A549 (cell line): ENCODE results near the gene TRIM17. TPM values are rescaled to one million over a fixed set of nuclear protein-coding genes. Genes with fewer than 3 reads are reported as not detected.

Source experiments
- ATAC-seq, 2 experiments: fragments of 200-7000 bp in 1 of 2; fragments of >200 bp in 1 of 2; cut with Nextera tagmentation in 1 of 2; cut with Tn5 transposase in 1 of 2; 3 replicates each; pipeline versions ENCODE4 v1.8.0 to v1.9.1; 2018 to 2020; ENCODE audit warnings: mild to moderate bottlenecking in 1 of 2, moderate library complexity in 1 of 2
- CTCF ChIA-PET: fragments of 300-600 bp; sonication (Branson Sonifier 250); formaldehyde crosslinking; extraction: SDS; loops from one replicate; lab custom pipeline; 2021; ENCODE audit warnings: antibody characterized with exemption, inconsistent platforms; lab: Yijun Ruan, JAX
- POLR2A ChIA-PET: fragments of 350-600 bp; formaldehyde crosslinking; extraction: SDS; loops from one replicate; lab custom pipeline; 2021; ENCODE audit warnings: antibody characterized with exemption, inconsistent platforms; lab: Yijun Ruan, JAX
- DNase-seq, 2 experiments: peaks; one replicate each; pipeline versions ENCODE4 v3.0.0 to v3.0.0-alpha.2; 2011 to 2016; ENCODE audit warnings: low read depth in 1 of 2, low spot score in 1 of 2
- FAIRE-seq: peaks from 2 replicates; lab custom pipeline; 2011; peaks lifted over from hg19 to GRCh38; lab: Jason Lieb, UNC
- H3K27ac ChIP-seq, 2 experiments: fragments of >200 bp; sonication (Bioruptor Twin); formaldehyde crosslinking; 3 replicates each; pipeline ENCODE4 v1.5.1; 2016 to 2017
- H3K4me1 ChIP-seq: fragments of >200 bp; sonication (Bioruptor Twin); formaldehyde crosslinking; 3 replicates; pipeline ENCODE4 v1.6.1; 2016
- H3K4me2 ChIP-seq: fragments of >200 bp; sonication (Bioruptor Twin); formaldehyde crosslinking; 3 replicates; pipeline ENCODE4 v1.6.1; 2016
- H3K4me3 ChIP-seq: fragments of >200 bp; sonication (Bioruptor Twin); formaldehyde crosslinking; 3 replicates; pipeline ENCODE4 v1.5.1; 2016
- H3K9me3 ChIP-seq: fragments of >200 bp; sonication (Bioruptor Twin); formaldehyde crosslinking; 3 replicates; pipeline ENCODE4 v1.6.1; 2016
- BHLHE40 ChIP-seq: IDR thresholded peaks from 2 replicates; pipeline ENCODE4 v1.6.1; 2012; ENCODE audit warnings: low read depth, low read length, inconsistent platforms
- CBX2 ChIP-seq: fragments of 200-600 bp; sonication (generic); IDR thresholded peaks from 2 replicates; pipeline ENCODE4 v1.6.1; 2016; ENCODE audit warnings: low read depth, mild to moderate bottlenecking, borderline replicate concordance
- CBX8 ChIP-seq: fragments of 200-600 bp; sonication (generic); IDR thresholded peaks from 2 replicates; pipeline ENCODE4 v1.6.1; 2016
- CHD2 ChIP-seq: fragments of 150-350 bp; IDR thresholded peaks from 2 replicates; pipeline ENCODE4 v1.6.1; 2014; ENCODE audit warnings: low read length; ENCODE audit not compliant: partially characterized antibody
- EHMT2 ChIP-seq: fragments of 200-600 bp; sonication (generic); IDR thresholded peaks from 2 replicates; pipeline ENCODE4 v1.6.1; 2016; ENCODE audit warnings: antibody characterized with exemption, low read depth, mild to moderate bottlenecking, moderate library complexity
- EP300 ChIP-seq, 2 experiments: fragments of >200 bp; sonication (Bioruptor Twin); formaldehyde crosslinking; IDR thresholded peaks; 2 replicates in 1 of 2; 3 replicates in 1 of 2; pipeline ENCODE4 v1.6.1; 2016 to 2017
- ESRRA ChIP-seq: fragments of 150-350 bp; IDR thresholded peaks from 2 replicates; pipeline ENCODE4 v1.6.1; 2014; ENCODE audit warnings: mild to moderate bottlenecking, low read length, borderline replicate concordance
- GATA3 ChIP-seq: IDR thresholded peaks from 2 replicates; pipeline ENCODE4 v1.6.1; 2012; ENCODE audit warnings: borderline replicate concordance
- HEYL ChIP-seq: fragments of 250-450 bp; sonication (Bioruptor Pico); IDR thresholded peaks from 2 replicates; pipeline ENCODE4 v1.8.0; 2021; ENCODE audit warnings: mild to moderate bottlenecking, moderate library complexity
- HOXB13 ChIP-seq: fragments of 250-450 bp; sonication (Bioruptor Pico); IDR thresholded peaks from 2 replicates; pipeline ENCODE4 v1.5.0; 2020; ENCODE audit warnings: low read depth, mild to moderate bottlenecking, moderate library complexity
- JUN ChIP-seq, 2 experiments: fragments of >200 bp; sonication (Bioruptor Twin); formaldehyde crosslinking; IDR thresholded peaks; 2 replicates in 1 of 2; 3 replicates in 1 of 2; pipeline ENCODE4 v1.6.1; 2016 to 2017
- KDM1A ChIP-seq: fragments of 200-600 bp; sonication (generic); IDR thresholded peaks from 2 replicates; pipeline ENCODE4 v1.6.1; 2016; ENCODE audit warnings: low read depth, mild to moderate bottlenecking
- MAZ ChIP-seq: fragments of 150-350 bp; IDR thresholded peaks from 2 replicates; pipeline ENCODE4 v1.6.1; 2014; ENCODE audit warnings: antibody characterized with exemption, low read depth, low read length, borderline replicate concordance
- NFE2L2 ChIP-seq: fragments of 150-350 bp; conservative IDR thresholded peaks from 2 replicates; pipeline ENCODE4 v1.6.1; 2014; ENCODE audit warnings: low read length
- NPAS2 ChIP-seq: fragments of 250-450 bp; sonication (Bioruptor Pico); IDR thresholded peaks from 2 replicates; pipeline ENCODE4 v1.8.0; 2022; ENCODE audit warnings: mild to moderate bottlenecking, moderate library complexity, borderline replicate concordance
- POLR2A ChIP-seq: IDR thresholded peaks from 2 replicates; pipeline ENCODE4 v1.6.1; 2012; ENCODE audit warnings: mild to moderate bottlenecking, low read length
- RCOR1 ChIP-seq: fragments of 150-350 bp; IDR thresholded peaks from 2 replicates; pipeline ENCODE4 v1.6.1; 2014; ENCODE audit warnings: antibody characterized with exemption, low read length, low read depth
- RFX5 ChIP-seq: fragments of 450-650 bp; IDR thresholded peaks from 2 replicates; pipeline ENCODE4 v1.7.1; 2014; ENCODE audit warnings: antibody characterized with exemption, mild to moderate bottlenecking, moderate library complexity
- RNF2 ChIP-seq: fragments of 200-600 bp; sonication (generic); IDR thresholded peaks from 2 replicates; pipeline ENCODE4 v1.6.1; 2016; ENCODE audit warnings: low read depth, mild to moderate bottlenecking, antibody characterized with exemption, moderate library complexity, borderline replicate concordance
- SREBF2 ChIP-seq: fragments of 450-650 bp; IDR thresholded peaks from 2 replicates; pipeline ENCODE4 v1.6.1; 2014; ENCODE audit warnings: mild to moderate bottlenecking, moderate library complexity
- TP53 ChIP-seq: fragments of 250-450 bp; sonication (Bioruptor Pico); IDR thresholded peaks from 2 replicates; pipeline ENCODE4 v1.5.0; 2021; ENCODE audit warnings: mild to moderate bottlenecking, moderate library complexity
- WGBS: methylation state at CpG from one replicate; pipeline ENCODE4 v1.1.6; 2017; ENCODE audit errors: missing lambda C conversion rate; 5-methylcytosine and 5-hydroxymethylcytosine counted together
- polyA plus RNA-seq, 4 experiments: library from polyadenylated mRNA; depleted of rRNA in 3 of 4; stranded (reverse); fragments of >200 nt; fragmentation: RNase III in 1 of 4; extraction: RNeasy Plus Mini Kit Qiagen cat#74134 plus additional on column Dnase treatment in 1 of 4; gene quantifications; 2 replicates in 3 of 4; 3 replicates in 1 of 4; pipeline ENCODE4 v1.2.3, GENCODE V29; 2011 to 2017
- TF ChIP-seq, protein P1 (sequence below): fragments of 150-350 bp; IDR thresholded peaks from 2 replicates; pipeline ENCODE4 v1.6.1; 2014; ENCODE audit warnings: low read depth, mild to moderate bottlenecking, low read length
- TF ChIP-seq, protein P2 (sequence below): fragments of 450-650 bp; IDR thresholded peaks from 2 replicates; pipeline ENCODE4 v1.6.1; 2014; ENCODE audit warnings: antibody characterized with exemption
- TF ChIP-seq, protein P3 (sequence below): fragments of 250-450 bp; sonication (Bioruptor Pico); IDR thresholded peaks from 2 replicates; pipeline ENCODE4 v1.5.0; 2020; ENCODE audit warnings: low read depth, mild to moderate bottlenecking, moderate library complexity
- TF ChIP-seq, protein P4 (sequence below): fragments of >200 bp; sonication (Bioruptor Twin); formaldehyde crosslinking; IDR thresholded peaks from 3 replicates; pipeline ENCODE4 v1.5.1; 2016

The TRIM17 gene
- polyA plus RNA-seq, 2 of the 4 experiments (the other 2 are of a cell fraction) = not detected

DNA sequence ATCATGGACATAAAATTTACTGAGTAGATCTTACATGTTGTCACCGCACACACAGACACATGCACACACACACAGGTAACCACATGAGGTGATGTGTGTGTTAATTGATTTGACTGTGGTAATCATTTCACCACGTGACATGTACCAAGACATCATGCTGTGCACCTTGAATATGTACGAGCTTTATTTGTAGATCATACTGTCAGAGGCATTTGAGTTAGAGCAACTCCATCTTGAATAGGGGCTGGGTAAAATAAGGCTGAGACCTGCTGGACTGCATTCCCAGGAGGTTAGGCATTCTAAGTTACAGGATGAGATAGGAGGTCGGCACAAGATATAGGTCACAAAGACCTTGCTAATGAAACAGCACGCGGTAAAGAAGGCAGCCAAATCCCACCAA is 31.7 kb upstream of the TRIM17 start:
- no peak for DNase-seq
- H3K4me1 ChIP-seq = peaks cover 19% of the 10 kb centered on the region
- ATAC-seq = no peak
- H3K4me3 ChIP-seq = no peak overlapping the region
- ChIA-PET CTCF (interaction anchor here (1.3 to 2.0 kb wide), 4 partner anchors 10 to 66 kb away, joined by 3 to 9 read pairs (median 4); a partner anchor contains a TSS), POLR2A (no interaction called here)
- no peak overlapping the region for H3K4me2 ChIP-seq
- FAIRE-seq = no peak
- TF ChIP-seq, protein P1, sequence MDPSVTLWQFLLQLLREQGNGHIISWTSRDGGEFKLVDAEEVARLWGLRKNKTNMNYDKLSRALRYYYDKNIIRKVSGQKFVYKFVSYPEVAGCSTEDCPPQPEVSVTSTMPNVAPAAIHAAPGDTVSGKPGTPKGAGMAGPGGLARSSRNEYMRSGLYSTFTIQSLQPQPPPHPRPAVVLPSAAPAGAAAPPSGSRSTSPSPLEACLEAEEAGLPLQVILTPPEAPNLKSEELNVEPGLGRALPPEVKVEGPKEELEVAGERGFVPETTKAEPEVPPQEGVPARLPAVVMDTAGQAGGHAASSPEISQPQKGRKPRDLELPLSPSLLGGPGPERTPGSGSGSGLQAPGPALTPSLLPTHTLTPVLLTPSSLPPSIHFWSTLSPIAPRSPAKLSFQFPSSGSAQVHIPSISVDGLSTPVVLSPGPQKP = no peak
- TF ChIP-seq, protein P2, sequence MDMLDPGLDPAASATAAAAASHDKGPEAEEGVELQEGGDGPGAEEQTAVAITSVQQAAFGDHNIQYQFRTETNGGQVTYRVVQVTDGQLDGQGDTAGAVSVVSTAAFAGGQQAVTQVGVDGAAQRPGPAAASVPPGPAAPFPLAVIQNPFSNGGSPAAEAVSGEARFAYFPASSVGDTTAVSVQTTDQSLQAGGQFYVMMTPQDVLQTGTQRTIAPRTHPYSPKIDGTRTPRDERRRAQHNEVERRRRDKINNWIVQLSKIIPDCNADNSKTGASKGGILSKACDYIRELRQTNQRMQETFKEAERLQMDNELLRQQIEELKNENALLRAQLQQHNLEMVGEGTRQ = no peak
- TF ChIP-seq HEYL (no peak), CHD2 (no peak), RNF2 (no peak), RCOR1 (no peak), MAZ (no peak), KDM1A (no peak), NPAS2 (no peak), NFE2L2 (no peak), GATA3 (no peak), EP300 (IDR thresholded peaks at IDR 0.05) (no peak), ESRRA (no peak), BHLHE40 (no peak), TP53 (CRISPR knock-in tag) (no peak), JUN (IDR thresholded peaks at IDR 0.05) (no peak), HOXB13 (no peak), RFX5 (no peak), POLR2A (no peak)
- TF ChIP-seq, protein P3, sequence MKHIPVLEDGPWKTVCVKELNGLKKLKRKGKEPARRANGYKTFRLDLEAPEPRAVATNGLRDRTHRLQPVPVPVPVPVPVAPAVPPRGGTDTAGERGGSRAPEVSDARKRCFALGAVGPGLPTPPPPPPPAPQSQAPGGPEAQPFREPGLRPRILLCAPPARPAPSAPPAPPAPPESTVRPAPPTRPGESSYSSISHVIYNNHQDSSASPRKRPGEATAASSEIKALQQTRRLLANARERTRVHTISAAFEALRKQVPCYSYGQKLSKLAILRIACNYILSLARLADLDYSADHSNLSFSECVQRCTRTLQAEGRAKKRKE = no peak
- TF ChIP-seq, all 56 proteins: peak for 0
- H3K27ac ChIP-seq = no peak overlapping the region
- H3K9me3 ChIP-seq = no peaks in the 10 kb centered on the region
- 67% methylated on average over 6 of the region's 6 CpGs for WGBS

DNA sequence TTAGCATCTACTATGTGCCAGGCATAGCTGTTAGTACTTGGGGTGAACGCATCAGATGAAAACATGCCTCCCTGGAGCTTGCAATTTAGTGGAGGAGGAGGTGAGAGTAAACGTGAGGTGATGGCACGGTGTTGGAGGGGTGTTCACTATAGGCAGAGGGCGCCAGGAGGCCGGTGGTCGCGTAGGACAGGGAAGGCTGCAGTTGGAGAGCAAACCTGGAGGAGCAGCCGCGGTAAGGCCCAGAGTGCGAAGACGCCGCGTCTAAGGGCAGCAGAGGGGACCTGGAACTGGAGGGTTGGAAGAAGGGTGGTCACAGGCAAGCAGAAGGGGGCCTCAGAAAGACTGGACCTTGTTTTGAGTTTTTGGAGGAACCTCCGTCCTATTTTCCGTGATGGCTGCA is 30.2 kb upstream of the TRIM17 start:
- peaks cover 4% of the 10 kb centered on the region; the same call in 1 of the 3 replicates for H3K4me1 ChIP-seq
- POLR2A ChIA-PET = no interaction called here
- H3K9me3 ChIP-seq = no peaks in the 10 kb centered on the region
- H3K27ac ChIP-seq = no peak overlapping the region
- ATAC-seq (peak in 1 of 2 experiments; percentile 58; a peak in 3 of 6 replicates), FAIRE-seq (no peak), DNase-seq (peak in 1 of 2 experiments; percentile 18)
- no peak overlapping the region for H3K4me2 ChIP-seq
- 76% methylated on average over 15 of the region's 15 CpGs for WGBS
- TF ChIP-seq POLR2A (no peak), EP300 (IDR thresholded peaks at IDR 0.05) (no peak), HOXB13 (no peak), CBX2 (no peak), CHD2 (no peak), EHMT2 (no peak), SREBF2 (no peak), CBX8 (no peak)
- TF ChIP-seq, protein P4, sequence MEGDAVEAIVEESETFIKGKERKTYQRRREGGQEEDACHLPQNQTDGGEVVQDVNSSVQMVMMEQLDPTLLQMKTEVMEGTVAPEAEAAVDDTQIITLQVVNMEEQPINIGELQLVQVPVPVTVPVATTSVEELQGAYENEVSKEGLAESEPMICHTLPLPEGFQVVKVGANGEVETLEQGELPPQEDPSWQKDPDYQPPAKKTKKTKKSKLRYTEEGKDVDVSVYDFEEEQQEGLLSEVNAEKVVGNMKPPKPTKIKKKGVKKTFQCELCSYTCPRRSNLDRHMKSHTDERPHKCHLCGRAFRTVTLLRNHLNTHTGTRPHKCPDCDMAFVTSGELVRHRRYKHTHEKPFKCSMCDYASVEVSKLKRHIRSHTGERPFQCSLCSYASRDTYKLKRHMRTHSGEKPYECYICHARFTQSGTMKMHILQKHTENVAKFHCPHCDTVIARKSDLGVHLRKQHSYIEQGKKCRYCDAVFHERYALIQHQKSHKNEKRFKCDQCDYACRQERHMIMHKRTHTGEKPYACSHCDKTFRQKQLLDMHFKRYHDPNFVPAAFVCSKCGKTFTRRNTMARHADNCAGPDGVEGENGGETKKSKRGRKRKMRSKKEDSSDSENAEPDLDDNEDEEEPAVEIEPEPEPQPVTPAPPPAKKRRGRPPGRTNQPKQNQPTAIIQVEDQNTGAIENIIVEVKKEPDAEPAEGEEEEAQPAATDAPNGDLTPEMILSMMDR = no peak
- H3K4me3 ChIP-seq = no peak overlapping the region
- CTCF ChIA-PET = interaction anchor here (0.6 to 1.5 kb wide), 5 partner anchors 13 to 489 kb away, joined by 3 to 5 read pairs (median 3); no protein-coding TSS in a partner anchor
